Smooth muscle cell of the brain vasculature (primary cell): ENCODE data around the gene DHX35.

Source experiments
- DNase-seq: peaks from one replicate; pipeline ENCODE4 v3.0.0-alpha.2; 2012; ENCODE audit warnings: low read depth, low spot score

DHX35 gene, protein sequence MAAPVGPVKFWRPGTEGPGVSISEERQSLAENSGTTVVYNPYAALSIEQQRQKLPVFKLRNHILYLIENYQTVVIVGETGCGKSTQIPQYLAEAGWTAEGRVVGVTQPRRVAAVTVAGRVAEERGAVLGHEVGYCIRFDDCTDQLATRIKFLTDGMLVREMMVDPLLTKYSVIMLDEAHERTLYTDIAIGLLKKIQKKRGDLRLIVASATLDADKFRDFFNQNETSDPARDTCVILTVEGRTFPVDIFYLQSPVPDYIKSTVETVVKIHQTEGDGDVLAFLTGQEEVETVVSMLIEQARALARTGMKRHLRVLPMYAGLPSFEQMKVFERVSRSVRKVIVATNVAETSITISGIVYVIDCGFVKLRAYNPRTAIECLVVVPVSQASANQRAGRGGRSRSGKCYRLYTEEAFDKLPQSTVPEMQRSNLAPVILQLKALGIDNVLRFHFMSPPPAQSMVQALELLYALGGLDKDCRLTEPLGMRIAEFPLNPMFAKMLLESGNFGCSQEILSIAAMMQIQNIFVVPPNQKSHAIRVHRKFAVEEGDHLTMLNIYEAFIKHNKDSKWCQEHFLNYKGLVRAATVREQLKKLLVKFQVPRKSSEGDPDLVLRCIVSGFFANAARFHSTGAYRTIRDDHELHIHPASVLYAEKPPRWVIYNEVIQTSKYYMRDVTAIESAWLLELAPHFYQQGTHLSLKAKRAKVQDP

DNA sequence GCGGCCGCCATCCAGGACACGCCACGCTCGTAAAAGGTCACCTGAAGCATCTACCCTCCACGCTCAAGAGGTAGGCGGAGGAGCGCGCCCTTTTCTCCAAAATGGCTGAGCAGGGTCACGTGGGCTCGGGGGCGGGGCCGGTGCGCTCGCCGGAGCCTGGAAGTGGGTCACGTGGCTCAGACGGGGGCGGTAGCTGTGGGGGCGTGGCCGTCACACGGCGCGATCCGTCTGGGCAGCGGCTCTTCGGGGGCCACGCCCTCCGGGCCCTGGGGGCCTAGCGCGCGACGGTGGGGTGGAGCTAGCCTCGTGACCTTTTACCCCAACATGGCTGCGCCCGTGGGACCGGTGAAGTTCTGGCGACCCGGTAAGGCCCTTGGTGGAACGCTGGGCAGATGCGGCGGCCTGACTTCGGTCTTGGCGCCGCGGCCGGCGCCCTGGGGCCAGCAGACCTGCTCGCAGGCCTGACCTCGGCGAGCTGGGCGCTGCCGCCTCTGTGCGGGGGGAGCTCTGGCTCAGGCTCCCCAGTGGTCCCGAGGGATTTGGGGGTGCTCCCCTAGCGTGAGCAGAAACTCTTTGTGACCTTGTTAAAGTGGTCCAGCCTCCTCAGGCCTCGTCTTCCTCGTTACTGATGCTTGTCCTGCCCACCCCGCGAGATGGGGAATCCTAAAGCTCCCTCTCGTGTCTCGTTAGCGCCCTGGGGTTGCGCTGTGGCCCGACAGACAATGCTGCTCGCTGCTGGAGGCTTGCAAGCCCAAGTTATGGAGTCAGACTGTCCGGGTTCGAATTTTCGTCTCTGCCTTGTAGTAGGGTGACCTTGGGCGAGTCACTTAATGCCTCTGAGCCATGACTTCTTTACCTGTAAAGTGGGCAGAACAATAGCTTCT, at the start of gene DHX35:
Gene DHX35, plus strand, starts transcription at position 301 of the 884 bp plus-strand sequence. Its CDS starts 24 bp downstream, at position 325.
- peak; percentile 91 for DNase-seq

DNA sequence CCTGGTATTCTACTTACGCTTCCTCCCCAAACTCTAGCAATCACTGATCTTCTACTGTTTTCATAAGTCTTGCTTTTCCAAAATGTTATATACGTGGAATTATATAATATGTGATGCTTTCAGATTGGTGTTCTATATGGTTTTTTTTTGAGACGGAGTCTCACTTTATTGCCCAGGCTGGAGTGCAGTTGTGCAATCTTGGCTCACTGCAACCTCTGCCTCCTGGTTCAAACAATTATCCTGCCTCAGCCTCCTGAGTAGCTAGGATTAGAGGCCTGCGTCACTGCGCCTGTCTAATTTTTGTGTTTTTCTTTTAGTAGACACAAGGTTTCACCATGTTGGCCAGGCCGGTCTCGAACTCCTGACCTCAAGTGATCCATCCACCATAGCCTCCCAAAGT, 46.8 kb upstream of the DHX35 start:
- no peak for DNase-seq

DNA sequence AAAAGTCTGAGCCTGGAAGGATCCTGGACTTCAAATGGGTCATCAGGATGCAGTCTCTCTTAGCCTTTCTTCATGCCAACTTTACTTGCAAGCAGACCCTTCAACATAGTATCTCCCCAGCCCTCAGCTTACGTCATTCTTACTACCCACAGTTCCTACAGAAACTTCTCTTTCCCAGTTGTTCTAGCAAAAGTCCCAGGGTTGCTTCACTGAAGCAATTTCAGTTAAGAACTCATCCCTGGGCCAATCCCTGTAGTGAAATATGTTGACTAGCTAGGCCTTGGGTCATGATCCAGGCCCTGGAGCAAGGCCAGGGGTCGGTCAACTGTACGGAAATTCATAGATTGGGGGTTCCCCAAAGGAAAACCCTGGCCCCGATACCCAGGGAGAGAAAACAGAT, 44.5 kb upstream of the DHX35 start:
- DNase-seq, result no peak

DNA sequence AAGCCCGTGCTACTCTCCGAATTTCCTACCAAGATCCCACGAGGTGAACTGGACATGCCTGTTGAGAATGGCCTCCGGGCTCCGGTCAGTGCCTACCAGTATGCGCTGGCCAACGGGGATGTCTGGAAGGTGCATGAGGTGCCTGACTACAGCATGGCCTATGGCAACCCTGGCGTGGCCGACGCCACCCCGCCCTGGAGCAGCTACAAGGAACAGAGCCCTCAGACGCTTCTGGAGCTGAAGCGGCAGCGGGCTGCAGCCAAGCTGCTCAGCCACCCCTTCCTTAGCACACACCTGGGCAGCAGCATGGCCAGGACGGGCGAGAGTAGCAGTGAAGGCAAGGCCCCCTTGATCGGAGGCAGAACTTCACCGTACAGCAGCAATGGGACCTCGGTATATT, 44.0 kb upstream of the DHX35 start:
- no peak for DNase-seq

DNA sequence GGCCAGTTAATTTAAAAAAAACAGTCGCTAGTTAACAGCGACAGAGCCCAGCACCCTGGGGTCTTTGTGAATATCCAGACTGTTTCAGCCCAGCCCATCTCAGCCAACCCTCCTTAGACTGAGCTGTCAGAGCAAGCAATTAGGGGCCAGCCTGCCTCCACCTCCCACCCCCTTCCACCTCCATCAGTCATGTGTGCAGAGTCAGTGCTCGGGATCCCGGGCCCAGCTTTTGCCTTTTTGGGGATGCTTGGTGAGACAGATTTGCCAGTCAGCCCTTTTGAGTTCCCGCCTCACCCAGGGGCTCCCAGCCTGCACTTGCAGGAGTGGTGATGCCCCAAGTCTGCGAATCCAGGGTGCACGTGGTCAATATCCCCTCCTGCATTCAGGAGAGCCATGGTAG, 42.5 kb upstream of the DHX35 start:
- DNase-seq, result no peak

DNA sequence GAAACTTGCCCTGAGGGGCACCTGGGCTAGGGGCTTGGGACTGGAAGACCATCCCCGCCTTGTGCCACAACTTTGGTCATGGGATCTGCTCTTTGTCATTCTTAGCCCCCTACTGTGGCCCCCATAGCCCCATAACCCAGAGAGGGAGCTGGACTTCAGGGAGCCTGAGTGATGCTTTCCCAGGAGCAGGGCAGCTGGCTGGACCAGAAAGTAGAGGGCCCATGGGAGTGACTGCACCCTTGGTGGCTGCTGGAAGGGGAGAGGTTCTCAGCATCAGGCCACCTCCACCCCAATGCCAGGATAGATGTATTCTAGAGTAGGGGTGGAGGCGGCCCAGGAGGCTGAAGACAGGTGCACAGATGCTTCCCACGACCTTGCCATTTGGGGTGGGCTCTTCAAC, 41.7 kb upstream of the DHX35 start:
- DNase-seq, result no peak

DNA sequence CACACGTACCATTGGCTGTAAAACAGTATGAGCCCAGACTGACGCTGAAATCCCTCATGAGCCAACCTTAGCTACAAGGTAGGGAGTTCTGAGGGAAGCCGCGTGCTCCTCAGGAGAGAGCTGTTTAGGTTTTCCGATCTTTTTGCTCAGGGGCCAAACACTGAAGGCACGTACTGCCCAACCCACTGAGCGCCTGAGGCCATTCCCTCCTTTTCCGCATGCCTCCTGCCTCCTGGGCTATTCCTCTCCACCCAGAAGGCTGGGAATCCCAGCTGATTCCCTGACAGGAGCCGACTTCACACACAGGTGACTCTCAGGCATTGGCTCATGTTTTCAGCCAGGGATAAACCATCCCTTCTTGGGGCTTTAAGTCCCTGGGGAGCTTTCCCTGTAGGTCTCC, 41.3 kb upstream of the DHX35 start:
- no peak for DNase-seq

DNA sequence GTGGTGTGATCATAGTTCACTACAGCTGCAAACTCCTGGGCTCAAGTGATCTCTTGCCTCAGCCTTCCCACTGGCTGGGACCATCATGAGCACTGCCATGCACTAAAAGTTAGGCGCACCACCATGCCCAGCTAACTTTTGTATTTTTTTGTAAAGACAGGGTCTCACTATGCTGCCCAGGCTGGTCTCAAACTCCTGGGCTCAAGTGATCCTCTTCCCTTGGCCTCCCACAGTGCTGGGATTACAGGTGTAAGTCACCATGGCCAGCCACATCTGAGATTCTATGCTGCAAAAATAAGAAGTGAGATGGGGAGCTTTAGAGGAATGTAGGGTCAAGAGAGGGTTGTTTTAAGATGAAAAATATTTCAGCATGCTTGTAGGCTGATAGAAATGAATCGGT, 37.4 kb upstream of the DHX35 start:
- DNase-seq, result no peak

DNA sequence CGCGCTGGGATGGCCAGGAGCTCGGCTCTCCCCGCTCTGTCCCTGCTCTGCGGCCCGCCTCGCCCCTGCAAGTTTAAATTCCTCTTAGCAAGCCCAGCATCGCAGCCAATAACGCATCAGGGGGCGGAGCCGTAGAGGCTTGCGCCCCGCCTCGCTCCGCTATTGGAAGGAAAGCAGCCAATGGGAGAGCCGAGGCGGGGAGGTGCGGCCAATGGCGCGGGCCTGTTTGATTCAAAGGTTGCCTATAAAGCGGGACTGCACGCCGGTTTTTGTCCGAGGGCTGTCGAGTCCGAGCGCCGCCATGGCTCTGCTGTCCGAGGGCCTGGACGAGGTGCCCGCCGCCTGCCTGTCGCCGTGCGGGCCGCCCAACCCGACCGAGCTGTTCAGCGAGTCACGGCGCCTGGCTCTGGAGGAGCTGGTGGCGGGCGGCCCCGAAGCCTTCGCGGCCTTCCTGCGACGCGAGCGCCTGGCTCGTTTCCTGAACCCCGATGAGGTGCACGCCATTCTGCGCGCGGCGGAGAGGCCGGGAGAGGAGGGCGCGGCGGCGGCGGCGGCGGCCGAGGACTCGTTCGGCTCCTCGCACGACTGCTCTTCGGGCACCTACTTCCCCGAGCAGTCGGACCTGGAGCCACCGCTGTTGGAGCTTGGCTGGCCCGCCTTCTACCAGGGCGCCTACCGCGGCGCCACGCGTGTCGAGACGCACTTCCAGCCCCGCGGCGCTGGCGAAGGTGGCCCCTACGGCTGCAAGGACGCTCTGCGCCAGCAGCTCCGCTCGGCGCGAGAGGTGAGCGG, 35.8 kb upstream of the DHX35 start, which contains the start of gene FAM83D:
Gene FAM83D, plus strand, starts transcription at position 276 of the 792 bp plus-strand sequence. Its CDS starts 26 bp downstream, at position 302.
- DNase-seq, result peak; percentile 93

DNA sequence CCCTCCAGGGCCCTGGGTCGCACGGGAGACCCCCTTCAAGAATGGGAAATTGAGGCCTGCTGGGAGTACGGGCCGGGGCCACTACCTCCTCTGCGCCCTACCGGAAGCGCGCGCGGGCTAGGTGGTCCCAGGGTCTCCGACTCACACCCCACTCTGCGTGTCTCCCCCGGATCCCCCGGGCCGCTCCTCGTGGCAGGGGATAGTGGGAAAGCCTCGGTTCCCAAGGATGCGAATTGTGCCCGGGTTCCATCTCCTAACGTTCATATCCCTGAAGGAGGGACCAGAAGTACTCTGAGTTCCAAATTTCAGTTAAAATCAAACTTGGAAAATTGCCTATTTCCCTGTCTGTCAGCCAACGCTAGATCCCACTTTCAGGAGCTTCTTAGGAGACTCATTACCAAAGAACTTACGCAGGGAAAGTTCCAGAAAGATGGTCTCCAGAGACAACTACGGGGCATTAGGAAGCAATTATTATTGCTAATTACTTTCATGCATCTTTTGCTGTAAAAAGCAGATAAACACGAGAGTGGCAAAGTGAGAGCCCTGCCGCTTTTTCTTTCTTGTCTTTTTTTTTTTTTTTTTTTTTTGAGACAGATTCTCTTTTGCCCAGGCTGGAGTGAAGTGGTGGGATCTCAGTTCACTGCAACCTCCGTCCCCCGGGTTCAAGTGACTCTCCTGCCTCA, 35.1 kb upstream of the DHX35 start:
- DNase-seq, result no peak

DNA sequence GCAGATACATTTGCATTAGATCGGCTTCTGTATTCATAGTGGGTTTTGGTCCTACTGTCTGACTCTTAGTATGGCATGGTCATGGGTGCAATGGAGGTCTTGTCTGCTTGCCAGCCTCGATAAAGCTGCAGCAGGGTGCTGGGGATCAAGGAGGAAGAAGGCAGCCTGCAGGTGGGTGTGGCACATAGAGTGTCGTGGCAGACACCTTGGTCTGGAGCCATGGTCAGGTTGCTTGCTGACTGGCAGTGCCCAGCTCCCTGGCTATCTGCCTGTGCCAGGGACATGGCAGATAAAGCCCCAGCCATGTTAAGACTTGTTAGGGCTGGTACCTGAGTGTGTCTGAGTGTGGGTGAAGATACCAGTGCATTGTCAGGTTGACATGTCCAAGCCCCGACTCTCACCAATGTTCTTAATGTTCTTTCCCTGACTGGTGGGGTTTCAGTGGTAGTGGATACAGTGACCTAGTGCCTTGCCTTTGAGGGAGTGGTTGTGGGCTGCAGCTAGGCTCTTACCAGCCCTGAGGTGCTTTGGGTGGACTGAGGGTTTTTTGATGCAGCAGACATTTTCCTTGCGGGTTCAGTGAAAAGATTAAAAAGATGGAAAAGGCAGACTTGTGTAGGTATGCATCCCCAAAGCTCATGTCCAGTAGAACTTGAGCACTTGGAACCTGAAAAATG, 34.1 kb upstream of the DHX35 start:
- DNase-seq, result no peak

DNA sequence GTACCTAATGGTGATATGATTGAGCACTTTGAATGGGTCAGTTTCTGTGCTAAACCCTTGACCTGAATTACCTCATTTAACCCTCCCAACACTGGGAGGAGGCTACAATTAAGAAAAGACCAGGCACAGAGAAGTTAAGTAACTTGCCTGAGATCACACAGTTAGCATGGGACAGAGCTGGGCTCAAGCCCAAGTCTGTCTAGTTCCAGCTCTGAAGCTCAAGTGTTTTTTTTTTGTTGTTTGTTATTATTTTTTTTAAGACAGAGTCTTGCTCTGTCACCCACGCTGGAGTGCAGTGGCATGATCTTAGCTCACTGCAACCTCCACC, 31.9 kb upstream of the DHX35 start:
- no peak for DNase-seq

DNA sequence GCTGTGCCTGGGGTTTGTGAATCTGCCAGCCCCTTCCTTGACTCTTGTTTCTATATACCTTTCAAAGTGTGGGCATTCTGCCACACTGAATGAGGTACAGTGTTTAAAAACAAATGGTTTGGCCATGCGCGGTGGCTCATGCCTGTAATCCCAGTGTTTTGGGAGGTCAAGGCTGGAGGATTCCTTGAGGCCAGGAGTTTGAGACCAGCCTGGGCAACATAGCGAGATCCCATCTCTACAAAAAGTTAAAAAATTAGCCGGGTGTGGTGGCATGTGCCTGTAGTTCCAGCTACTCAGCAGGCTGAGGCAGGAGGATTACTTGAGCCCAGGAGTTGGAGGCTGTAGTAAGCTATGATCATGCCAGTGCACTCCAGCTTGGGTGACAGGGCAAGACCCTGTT, 30.2 kb upstream of the DHX35 start:
- DNase-seq, result no peak

DNA sequence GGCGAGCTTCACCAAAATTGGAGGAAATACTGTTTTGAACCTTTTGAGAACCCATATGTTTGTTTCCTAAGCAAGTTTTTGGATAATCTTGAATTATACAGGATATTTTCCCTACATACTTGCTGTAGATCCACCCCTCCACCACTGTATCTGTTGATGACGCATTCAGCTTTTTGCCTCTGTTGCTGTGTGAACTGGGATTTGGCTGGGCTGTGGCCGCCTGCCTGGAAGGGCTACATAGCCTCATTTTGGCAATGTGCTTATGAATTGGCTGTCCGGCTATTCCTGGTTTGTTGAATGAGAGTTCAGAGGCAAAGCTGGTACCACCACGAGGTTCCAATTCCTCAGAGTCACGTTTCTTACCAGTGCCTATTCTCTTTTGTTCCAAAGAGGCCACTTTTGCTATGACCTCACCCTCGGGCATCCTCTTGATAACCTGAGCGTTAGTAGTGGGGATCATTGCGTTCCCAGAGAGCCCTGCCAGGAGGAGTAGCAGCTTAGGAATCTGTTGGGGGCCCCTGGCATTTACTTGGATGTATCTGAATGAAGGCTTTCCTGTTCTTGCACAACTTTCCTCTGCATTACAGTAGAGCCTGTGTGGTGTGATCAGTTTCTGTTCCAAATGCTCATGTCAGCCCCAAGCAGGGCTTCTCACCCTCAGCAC, 29.6 kb upstream of the DHX35 start:
- no peak for DNase-seq

DNA sequence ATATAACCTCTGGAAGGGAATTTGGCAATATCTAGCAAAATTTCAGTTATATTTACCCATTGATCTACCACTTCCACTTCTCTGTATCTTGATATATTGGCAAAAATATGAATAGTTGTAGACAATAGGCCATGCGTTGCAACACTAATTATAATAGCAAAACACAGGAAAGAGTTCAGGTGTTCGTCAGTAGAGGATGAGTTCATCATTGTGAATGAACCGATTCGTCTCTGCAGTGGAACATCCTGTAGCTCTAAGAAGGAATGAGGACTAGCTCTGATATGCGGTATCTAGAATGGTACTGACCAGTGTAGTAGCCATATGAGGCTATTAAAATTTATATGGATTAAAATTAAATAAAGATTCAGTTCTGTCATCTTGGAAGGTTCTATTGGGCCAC, 27.6 kb upstream of the DHX35 start:
- DNase-seq, result no peak

DNA sequence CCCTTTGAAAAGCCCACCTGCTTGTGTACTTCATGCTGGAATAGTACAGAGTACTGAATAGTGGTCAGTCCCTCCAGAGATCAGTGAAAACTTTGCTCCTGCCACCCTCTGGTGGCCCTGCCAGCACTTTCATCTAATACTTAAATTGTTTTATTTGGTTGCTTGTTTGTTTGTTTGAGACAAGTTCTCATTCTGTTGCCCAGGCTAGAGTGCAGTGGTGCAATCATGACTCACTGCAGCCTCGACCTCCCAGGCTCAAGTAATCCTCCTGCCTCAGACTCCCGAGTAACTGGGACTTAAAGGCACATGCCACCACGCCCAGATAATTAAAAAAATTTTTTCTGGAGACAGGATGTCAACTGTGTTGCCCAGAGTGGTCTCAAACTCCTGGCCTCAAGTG, 26.9 kb upstream of the DHX35 start:
- DNase-seq, result no peak

DNA sequence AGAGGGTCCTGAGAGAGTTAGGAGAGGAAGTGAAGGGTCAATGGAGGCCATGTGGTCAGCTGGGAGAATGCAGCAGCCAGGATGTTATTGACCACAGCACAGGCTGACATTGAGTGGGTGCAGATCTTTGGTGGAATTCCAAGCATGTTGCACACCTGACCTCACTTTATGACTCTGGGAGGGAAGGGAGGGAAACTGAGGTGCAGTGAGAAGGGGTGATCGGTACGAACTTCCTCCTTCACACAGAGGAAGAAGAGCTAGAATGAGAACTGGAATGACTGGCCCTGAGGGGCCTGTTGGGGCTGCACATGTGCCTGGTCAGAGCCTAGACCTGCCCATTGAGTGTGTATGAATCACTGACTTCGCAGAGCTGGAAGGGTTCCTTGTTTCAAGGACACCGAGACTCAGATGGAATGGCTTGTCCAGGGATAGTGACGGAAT, 26.2 kb upstream of the DHX35 start:
- no peak for DNase-seq

DNA sequence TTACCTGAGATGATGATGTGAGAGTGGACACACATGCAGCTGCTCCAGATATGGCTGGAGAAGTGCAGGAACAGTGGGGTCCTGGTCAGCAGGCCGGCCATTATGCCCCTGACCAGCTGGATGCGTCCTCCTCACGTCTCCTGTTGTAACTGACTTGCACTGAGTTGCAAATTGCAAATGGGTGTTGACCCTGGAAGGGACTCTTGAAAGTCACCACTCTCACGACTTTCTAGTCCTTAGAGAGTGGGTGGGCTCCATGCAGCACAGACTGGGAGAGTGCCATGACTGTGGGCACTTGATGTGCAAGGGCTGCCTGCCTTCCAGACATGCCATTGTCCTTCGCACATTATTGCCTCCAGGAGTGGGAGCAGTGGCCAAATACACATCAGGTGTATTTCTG, 25.1 kb upstream of the DHX35 start:
- no peak for DNase-seq

DNA sequence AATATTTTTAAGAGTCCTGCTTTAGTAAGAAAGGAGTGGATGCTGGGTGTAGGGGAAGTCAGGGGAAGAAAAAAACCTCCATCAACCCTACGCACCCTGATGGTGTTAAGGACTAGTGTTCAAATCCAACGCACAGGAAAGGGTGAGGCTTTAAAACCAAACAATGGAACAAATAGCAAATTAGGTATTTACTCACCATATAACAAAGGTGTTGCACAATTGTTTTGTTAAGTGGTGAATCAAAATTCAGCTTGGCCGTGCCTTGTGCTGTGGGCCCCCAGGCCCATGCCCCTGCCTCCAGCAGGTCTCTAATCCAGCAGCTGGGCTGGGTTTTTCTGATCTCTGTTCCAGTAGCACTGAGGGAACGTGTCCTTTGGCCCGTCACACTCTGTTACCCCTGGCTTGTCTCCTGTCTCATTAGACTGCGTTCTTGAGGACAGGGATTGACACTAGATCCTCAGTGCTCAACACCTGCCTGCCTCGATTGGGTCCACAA, 24.1 kb upstream of the DHX35 start:
- no peak for DNase-seq
